OCI-LY1 (cell line): ENCODE results near the gene CTNNA2.

Experiments
- H2AFZ ChIP-seq: fragments of 200-600 bp; sonication (generic), shearing (Covaris generic); 2 replicates; pipeline ENCODE4 v1.6.0; 2014; ENCODE audit warnings: antibody characterized with exemption, mild to moderate bottlenecking, low read length
- H3F3A ChIP-seq: fragments of 200-600 bp; sonication (generic), shearing (Covaris generic); 2 replicates; pipeline ENCODE4 v1.6.0; 2014; ENCODE audit warnings: mild to moderate bottlenecking, antibody characterized with exemption, low read length, moderate library complexity; ENCODE audit not compliant: insufficient read depth
- H3K27ac ChIP-seq: fragments of 200-600 bp; sonication (generic); 2 replicates; pipeline ENCODE4 v1.5.1; 2014; ENCODE audit warnings: low read length, mixed run types, mild to moderate bottlenecking, low read depth; ENCODE audit not compliant: poor library complexity, severe bottlenecking
- H3K27me3 ChIP-seq: fragments of 200-600 bp; sonication (generic); 2 replicates; pipeline ENCODE4 v1.6.0; 2014; ENCODE audit warnings: antibody characterized with exemption, mild to moderate bottlenecking, low read length, moderate library complexity; ENCODE audit not compliant: insufficient read depth
- H3K36me3 ChIP-seq: fragments of 200-600 bp; sonication (generic); 2 replicates; pipeline ENCODE4 v1.6.1; 2014; ENCODE audit warnings: mild to moderate bottlenecking, antibody characterized with exemption, low read length, moderate library complexity, mixed read lengths; ENCODE audit not compliant: insufficient read depth
- H3K4me1 ChIP-seq: fragments of 200-600 bp; sonication (generic); 2 replicates; pipeline ENCODE4 v1.5.1; 2014; ENCODE audit warnings: mild to moderate bottlenecking, low read length, moderate library complexity; ENCODE audit not compliant: insufficient read depth, severe bottlenecking
- H3K4me2 ChIP-seq: fragments of 200-600 bp; sonication (generic), shearing (Covaris generic); 2 replicates; pipeline ENCODE4 v1.6.1; 2014; ENCODE audit warnings: low read length
- H3K4me3 ChIP-seq: fragments of 200-600 bp; sonication (generic); 2 replicates; pipeline ENCODE4 v1.5.1; 2014; ENCODE audit warnings: low read length, low read depth, mild to moderate bottlenecking, mixed read lengths; ENCODE audit not compliant: poor library complexity, severe bottlenecking
- H3K79me2 ChIP-seq: fragments of 200-600 bp; shearing (Covaris generic); 2 replicates; pipeline ENCODE4 v1.6.1; 2016; ENCODE audit warnings: mixed run types, low read length, mixed read lengths; ENCODE audit not compliant: insufficient read depth
- H3K9ac ChIP-seq: fragments of 200-600 bp; sonication (generic), shearing (Covaris generic); 2 replicates; pipeline ENCODE4 v1.6.1; 2014; ENCODE audit warnings: mild to moderate bottlenecking, low read length, mixed read lengths
- H3K9me2 ChIP-seq: fragments of 200-600 bp; sonication (generic), shearing (Covaris generic); 2 replicates; pipeline ENCODE4 v1.6.1; 2014; ENCODE audit warnings: low read depth, mild to moderate bottlenecking, low read length, mixed read lengths
- H3K9me3 ChIP-seq: fragments of 200-600 bp; shearing (Covaris generic); 2 replicates; pipeline ENCODE4 v1.6.1; 2014; ENCODE audit warnings: low read length, mixed read lengths
- H4K20me1 ChIP-seq: fragments of 200-600 bp; sonication (generic), shearing (Covaris generic); 2 replicates; pipeline ENCODE4 v1.6.0; 2016; ENCODE audit warnings: mild to moderate bottlenecking, low read length; ENCODE audit not compliant: insufficient read depth
- EZH2 ChIP-seq: fragments of 200-600 bp; sonication (generic), shearing (Covaris generic); IDR thresholded peaks from 2 replicates; pipeline ENCODE4 v1.8.0; 2017; ENCODE audit warnings: borderline replicate concordance, mixed run types, mild to moderate bottlenecking, antibody characterized with exemption, low read length, moderate library complexity, mixed read lengths
- TF ChIP-seq, protein P1 (sequence below): fragments of 200-600 bp; sonication (generic), shearing (Covaris generic); IDR thresholded peaks from 2 replicates; pipeline ENCODE4 v1.5.1; 2017; ENCODE audit warnings: mild to moderate bottlenecking, antibody characterized with exemption, low read length, moderate library complexity, mixed read lengths

The CTNNA2 gene

DNA sequence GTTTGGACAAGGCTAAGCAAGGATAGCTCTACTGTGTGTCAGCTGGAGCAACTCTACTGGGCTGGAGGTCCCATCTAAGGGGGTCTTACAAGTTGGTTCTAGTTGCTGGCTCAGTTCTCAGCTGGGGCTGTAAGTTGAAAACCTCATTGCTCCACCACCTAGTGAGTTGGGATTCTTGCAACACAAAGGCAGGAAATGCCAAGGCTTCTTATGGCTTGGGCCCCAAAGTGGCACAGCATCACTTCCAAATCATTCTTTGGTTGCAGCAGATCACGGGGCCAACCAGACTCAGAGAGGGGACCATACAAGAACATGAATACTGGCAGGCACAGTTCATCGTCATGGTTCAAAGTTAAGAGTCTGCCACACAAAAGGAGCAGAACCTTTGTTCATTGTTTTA, 459.0 kb downstream of the CTNNA2 start:
- TF ChIP-seq EZH2, result no peak
- TF ChIP-seq, protein P1, sequence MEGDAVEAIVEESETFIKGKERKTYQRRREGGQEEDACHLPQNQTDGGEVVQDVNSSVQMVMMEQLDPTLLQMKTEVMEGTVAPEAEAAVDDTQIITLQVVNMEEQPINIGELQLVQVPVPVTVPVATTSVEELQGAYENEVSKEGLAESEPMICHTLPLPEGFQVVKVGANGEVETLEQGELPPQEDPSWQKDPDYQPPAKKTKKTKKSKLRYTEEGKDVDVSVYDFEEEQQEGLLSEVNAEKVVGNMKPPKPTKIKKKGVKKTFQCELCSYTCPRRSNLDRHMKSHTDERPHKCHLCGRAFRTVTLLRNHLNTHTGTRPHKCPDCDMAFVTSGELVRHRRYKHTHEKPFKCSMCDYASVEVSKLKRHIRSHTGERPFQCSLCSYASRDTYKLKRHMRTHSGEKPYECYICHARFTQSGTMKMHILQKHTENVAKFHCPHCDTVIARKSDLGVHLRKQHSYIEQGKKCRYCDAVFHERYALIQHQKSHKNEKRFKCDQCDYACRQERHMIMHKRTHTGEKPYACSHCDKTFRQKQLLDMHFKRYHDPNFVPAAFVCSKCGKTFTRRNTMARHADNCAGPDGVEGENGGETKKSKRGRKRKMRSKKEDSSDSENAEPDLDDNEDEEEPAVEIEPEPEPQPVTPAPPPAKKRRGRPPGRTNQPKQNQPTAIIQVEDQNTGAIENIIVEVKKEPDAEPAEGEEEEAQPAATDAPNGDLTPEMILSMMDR, result no peak
- Histone ChIP-seq H3K27ac (no peak overlapping the region), H3K4me3 (no peak overlapping the region)

DNA sequence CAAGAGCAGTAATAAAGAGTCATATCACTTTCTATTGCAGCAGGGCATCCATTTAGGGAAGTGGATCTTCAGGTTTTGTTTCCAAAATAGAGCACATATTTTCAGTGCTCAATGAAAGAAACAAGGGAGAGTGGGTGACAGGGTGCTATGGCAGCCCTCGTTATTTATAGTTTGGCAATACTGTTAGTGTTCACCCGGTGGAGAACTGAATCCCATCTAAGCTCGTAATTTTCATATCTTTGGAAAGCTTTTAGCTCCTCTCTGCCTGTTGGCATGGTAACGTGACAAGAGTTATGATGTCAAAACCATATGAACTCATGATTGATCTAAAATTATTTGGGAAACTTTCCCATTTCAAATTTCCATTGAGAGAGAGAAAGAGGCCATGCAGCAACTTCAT, 459.8 kb downstream of the CTNNA2 start:
- H3K9ac ChIP-seq, result no peak overlapping the region
- H3K4me2 ChIP-seq, result no peak overlapping the region

More for the DNA sequence above, 459.0 kb downstream of the CTNNA2 start:
- Histone ChIP-seq H3K4me2 (no peak overlapping the region), H3K9me2 (no peaks in the 10 kb centered on the region), H3F3A (no peaks in the 10 kb centered on the region), H3K27me3 (no peaks in the 10 kb centered on the region), H3K9me3 (no peaks in the 10 kb centered on the region), H3K79me2 (no peaks in the 10 kb centered on the region), H3K9ac (no peak overlapping the region), H3K36me3 (no peaks in the 10 kb centered on the region), H2AFZ (no peak overlapping the region), H4K20me1 (no peaks in the 10 kb centered on the region), H3K4me1 (no peaks in the 10 kb centered on the region)

DNA sequence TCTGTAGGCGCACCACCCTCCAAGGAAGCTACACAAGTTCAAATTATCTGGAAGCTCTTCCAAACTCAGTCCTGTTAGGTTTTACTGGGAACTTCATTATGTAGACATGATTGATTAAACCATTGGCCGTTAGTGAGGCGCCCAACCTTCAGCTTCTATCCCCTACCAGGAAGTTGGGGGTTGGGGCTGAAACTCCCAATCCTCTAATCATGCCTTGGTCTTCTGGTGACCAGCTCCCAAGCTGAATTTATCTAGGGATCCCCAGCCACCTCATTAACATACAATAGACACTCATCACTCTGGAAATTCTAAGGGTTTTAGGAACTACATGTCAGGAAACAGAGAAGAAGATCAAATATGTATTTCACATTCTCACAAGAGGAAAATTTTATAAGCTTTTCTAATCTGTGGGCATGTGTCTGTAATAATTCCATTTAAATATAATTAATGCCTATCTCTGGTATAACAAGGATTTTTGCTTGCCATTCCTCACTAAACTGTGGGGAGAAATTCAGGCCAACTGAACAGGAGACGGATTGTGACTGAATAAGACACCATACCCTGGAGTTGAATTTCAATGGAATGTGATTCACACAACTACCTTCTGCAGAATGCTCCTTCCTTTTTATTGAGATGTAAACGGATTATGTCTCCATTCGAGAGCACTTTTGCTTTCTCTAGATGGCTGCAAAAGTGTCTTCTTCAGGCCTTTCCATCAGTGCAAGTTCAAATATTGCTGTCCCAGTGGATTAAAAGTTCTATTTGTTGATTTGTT, 463.1 kb downstream of the CTNNA2 start:
- H3K9me2 ChIP-seq, result no peaks in the 10 kb centered on the region
- no peaks in the 10 kb centered on the region for H3K27me3 ChIP-seq
- H3K9ac ChIP-seq, result no peak overlapping the region
- H3K27ac ChIP-seq, result no peak overlapping the region
- no peaks in the 10 kb centered on the region for H3F3A ChIP-seq
- no peaks in the 10 kb centered on the region for H3K79me2 ChIP-seq
- no peaks in the 10 kb centered on the region for H3K4me1 ChIP-seq
- no peak overlapping the region for H3K4me3 ChIP-seq
- H3K4me2 ChIP-seq, result no peak overlapping the region
- H4K20me1 ChIP-seq, result no peaks in the 10 kb centered on the region
- no peaks in the 10 kb centered on the region for H3K36me3 ChIP-seq
- no peak overlapping the region for H2AFZ ChIP-seq
- H3K9me3 ChIP-seq, result no peaks in the 10 kb centered on the region
- TF ChIP-seq, protein P1, result no peak
- TF ChIP-seq EZH2, result no peak

More for the DNA sequence above, 459.8 kb downstream of the CTNNA2 start:
- Histone ChIP-seq H3K36me3 (no peaks in the 10 kb centered on the region), H3K4me1 (no peaks in the 10 kb centered on the region), H3K27me3 (no peaks in the 10 kb centered on the region), H3K9me3 (no peaks in the 10 kb centered on the region), H3K4me3 (no peak overlapping the region), H3K79me2 (no peaks in the 10 kb centered on the region), H3F3A (no peaks in the 10 kb centered on the region), H3K9me2 (no peaks in the 10 kb centered on the region), H3K27ac (no peak overlapping the region), H4K20me1 (no peaks in the 10 kb centered on the region), H2AFZ (no peak overlapping the region)
- TF ChIP-seq, protein P1, result no peak
- no peak for TF ChIP-seq EZH2
